Progenitor cell of endocrine pancreas (in vitro differentiated cells): ENCODE results near the gene COMTD1. TPM values are rescaled to one million over a fixed set of nuclear protein-coding genes. Genes with fewer than 3 reads are reported as not detected.
A peak's percentile ranks its signal among the peaks of the same experiment; 100 is the strongest.
"Not testable (repeated sequence)": the region's sequence is repeated elsewhere in the genome, so short reads cannot be mapped to it uniquely, and the experiment has no call there.

Experiments
- DNase-seq: peaks from one replicate; pipeline ENCODE4 v3.0.0; 2021; ENCODE audit warnings: low spot score; ENCODE audit not compliant: unreplicated experiment
- H3K27ac Mint-ChIP-seq: 2 replicates; pipeline ENCODE4 v1.8.0; 2021; ENCODE audit warnings: mild to moderate bottlenecking, moderate library complexity, mixed read lengths
- H3K27me3 Mint-ChIP-seq: 2 replicates; pipeline ENCODE4 v1.8.0; 2021; ENCODE audit warnings: mixed read lengths
- H3K36me3 Mint-ChIP-seq: 2 replicates; pipeline ENCODE4 v1.8.0; 2022; ENCODE audit warnings: mixed read lengths; ENCODE audit not compliant: insufficient read depth
- H3K4me1 Mint-ChIP-seq: 2 replicates; pipeline ENCODE4 v1.8.0; 2021; ENCODE audit warnings: low read depth, mixed read lengths
- H3K4me3 Mint-ChIP-seq: 2 replicates; pipeline ENCODE4 v1.8.0; 2021; ENCODE audit warnings: low read depth, mild to moderate bottlenecking, moderate library complexity, mixed read lengths
- H3K9me3 Mint-ChIP-seq: 2 replicates; pipeline ENCODE4 v1.8.0; 2021; ENCODE audit warnings: low read depth, mixed read lengths
- total RNA-seq: library from RNA; stranded (reverse); gene quantifications from 2 replicates; pipeline ENCODE4 v1.2.1, GENCODE V29; 2021
- TF ChIP-seq, protein P1 (sequence below): fragments of 200-600 bp; sonication (generic); IDR thresholded peaks from one replicate; pipeline ENCODE4 v1.5.0; 2021; ENCODE audit warnings: antibody characterized with exemption, mild to moderate bottlenecking; ENCODE audit not compliant: unreplicated experiment

The COMTD1 gene
- total RNA-seq, 1 donor from 2014 or later: 18.4 TPM

DNA sequence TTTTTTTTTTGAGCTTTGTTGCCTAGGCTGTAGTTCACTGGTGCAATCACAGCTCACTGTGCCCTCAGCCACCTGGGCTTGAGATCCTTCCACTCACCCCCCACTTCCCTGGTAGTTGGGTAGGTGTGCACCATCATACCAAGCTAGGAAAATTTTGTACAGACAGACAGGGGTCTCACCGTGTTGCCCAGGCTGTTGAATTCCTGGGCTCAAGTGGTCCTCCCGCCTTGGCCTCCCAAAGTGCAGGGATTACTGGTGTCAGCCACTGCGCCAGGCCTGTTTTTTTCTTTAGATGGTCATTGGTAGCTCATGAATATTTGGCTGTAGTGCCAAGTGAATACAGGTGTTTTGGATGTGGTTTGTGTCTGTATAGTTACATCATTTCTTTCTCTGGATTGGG lies 7.5 kb downstream of the COMTD1 start:
- Mint-ChIP-seq H3K9me3 (no peaks in the 10 kb centered on the region), H3K36me3 (peaks cover 30% of the 10 kb centered on the region), H3K27ac (peak overlapping the region; percentile 29), H3K4me3 (no peak overlapping the region), H3K27me3 (no peaks in the 10 kb centered on the region), H3K4me1 (peaks cover 39% of the 10 kb centered on the region)
- no peak for DNase-seq
- TF ChIP-seq, protein P1, sequence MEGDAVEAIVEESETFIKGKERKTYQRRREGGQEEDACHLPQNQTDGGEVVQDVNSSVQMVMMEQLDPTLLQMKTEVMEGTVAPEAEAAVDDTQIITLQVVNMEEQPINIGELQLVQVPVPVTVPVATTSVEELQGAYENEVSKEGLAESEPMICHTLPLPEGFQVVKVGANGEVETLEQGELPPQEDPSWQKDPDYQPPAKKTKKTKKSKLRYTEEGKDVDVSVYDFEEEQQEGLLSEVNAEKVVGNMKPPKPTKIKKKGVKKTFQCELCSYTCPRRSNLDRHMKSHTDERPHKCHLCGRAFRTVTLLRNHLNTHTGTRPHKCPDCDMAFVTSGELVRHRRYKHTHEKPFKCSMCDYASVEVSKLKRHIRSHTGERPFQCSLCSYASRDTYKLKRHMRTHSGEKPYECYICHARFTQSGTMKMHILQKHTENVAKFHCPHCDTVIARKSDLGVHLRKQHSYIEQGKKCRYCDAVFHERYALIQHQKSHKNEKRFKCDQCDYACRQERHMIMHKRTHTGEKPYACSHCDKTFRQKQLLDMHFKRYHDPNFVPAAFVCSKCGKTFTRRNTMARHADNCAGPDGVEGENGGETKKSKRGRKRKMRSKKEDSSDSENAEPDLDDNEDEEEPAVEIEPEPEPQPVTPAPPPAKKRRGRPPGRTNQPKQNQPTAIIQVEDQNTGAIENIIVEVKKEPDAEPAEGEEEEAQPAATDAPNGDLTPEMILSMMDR: no peak

GRCh38 chr10:75226656-75227055 lies 9.1 kb downstream of the COMTD1 start:
- Mint-ChIP-seq H3K4me1 (peaks cover 47% of the 10 kb centered on the region), H3K27ac (peak overlapping the region; percentile 98), H3K4me3 (no peak overlapping the region), H3K36me3 (peaks cover 35% of the 10 kb centered on the region), H3K9me3 (no peaks in the 10 kb centered on the region), H3K27me3 (no peaks in the 10 kb centered on the region)
- no peak for DNase-seq
- TF ChIP-seq, protein P1: no peak

GRCh38 chr10:75226095-75226494 lies 9.7 kb downstream of the COMTD1 start:
- DNase-seq: no peak
- Mint-ChIP-seq H3K36me3 (peaks cover 34% of the 10 kb centered on the region), H3K4me1 (peaks cover 47% of the 10 kb centered on the region), H3K27ac (peak overlapping the region; percentile 98), H3K27me3 (no peaks in the 10 kb centered on the region), H3K9me3 (no peaks in the 10 kb centered on the region), H3K4me3 (peak overlapping the region; percentile 48)
- TF ChIP-seq, protein P1: no peak

DNA sequence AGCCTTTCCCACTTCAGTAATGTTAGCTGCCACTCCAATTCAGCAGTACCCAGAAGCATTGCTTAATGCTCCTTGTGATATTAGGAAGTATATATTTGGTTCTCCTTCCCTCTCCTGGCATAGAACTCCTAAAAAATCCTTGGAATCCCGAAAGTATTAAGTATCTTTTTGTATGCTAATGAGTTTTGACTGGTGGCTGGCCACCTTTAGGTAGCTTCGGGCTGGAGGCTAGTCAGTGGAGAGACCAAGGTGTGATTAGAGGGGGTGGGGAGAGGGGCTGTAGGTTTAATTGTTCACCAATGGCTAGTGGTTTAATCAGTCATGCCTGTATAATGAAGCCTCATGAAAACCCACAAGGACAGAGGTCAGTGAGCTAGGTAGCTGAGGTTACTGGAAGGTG lies 12.2 kb downstream of the COMTD1 start:
- Mint-ChIP-seq H3K9me3 (no peaks in the 10 kb centered on the region), H3K36me3 (peaks cover 33% of the 10 kb centered on the region)
- TF ChIP-seq, protein P1: no peak

DNA sequence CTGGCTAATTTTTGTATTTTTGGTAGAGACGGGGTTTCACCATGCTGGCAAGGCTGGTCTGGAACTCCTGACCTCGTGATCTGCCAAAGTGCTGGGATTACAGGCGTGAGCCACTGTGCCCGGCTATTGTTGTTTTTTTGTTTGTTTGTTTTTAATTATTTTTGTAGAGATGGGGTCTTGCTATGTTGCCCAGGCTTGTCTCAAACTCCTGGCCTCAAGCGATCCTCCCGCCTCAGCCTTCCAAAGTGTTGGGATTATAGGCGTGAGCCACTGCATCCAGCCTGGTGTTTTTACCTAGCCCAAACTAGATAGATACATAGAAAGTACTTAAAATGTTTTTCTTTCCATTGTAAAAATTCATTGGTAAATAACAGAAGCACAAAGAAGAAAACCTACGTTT lies 14.3 kb downstream of the COMTD1 start:
- H3K9me3 Mint-ChIP-seq: not testable (repeated sequence)
- peaks cover 33% of the 10 kb centered on the region for H3K36me3 Mint-ChIP-seq
- peaks cover 49% of the 10 kb centered on the region for H3K4me1 Mint-ChIP-seq

More for the DNA sequence above, 12.2 kb downstream of the COMTD1 start:
- Mint-ChIP-seq H3K4me3 (no peak overlapping the region), H3K27ac (peak overlapping the region; percentile 98), H3K27me3 (no peaks in the 10 kb centered on the region), H3K4me1 (peaks cover 51% of the 10 kb centered on the region)
- DNase-seq: no peak

DNA sequence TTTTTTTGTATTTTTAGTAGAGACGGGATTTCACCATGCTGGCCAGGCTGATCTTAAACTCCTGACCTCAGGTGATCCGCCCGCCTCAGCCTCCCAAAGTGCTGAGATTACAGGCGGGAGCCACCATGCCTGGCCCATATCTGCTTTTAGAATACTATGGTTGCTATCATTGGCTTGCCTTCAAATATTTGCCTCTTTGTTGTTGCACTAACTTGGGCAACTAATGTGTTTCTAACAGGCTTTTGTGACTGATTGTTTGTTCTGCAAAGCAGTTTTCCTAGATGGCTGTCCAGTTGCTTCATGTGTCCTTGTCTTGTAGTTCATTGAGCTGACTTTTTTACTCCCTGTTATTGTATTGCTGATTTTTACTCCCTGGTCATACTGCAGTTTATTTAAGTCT lies 15.5 kb downstream of the COMTD1 start:
- Mint-ChIP-seq H3K4me3 (no peak overlapping the region), H3K36me3 (peaks cover 36% of the 10 kb centered on the region), H3K27ac (peak overlapping the region; percentile 6), H3K9me3 (no peaks in the 10 kb centered on the region), H3K4me1 (peaks cover 47% of the 10 kb centered on the region), H3K27me3 (no peaks in the 10 kb centered on the region)
- TF ChIP-seq, protein P1: no peak
- no peak for DNase-seq

More for the DNA sequence above, 14.3 kb downstream of the COMTD1 start:
- peak overlapping the region; percentile 33 for H3K27ac Mint-ChIP-seq
- not testable (repeated sequence) for H3K4me3 Mint-ChIP-seq, H3K27me3 Mint-ChIP-seq, DNase-seq
